Adrenal gland (tissue), 12 donors: ENCODE results near the gene MRPS5. TPM values are rescaled to one million over a fixed set of nuclear protein-coding genes. Genes with fewer than 3 reads are reported as not detected.

Experiments used
- DNase-seq, 7 donors: peaks; one replicate each; pipeline ENCODE4 v3.0.0-alpha.2; 2019 to 2020
- H3K27ac ChIP-seq, 5 donors: fragments of 200-600 bp; sonication (generic) in 4 of 5; 1 replicate in 3 of 5; 2 replicates in 2 of 5; pipeline versions ENCODE4 v1.5.1 to v1.8.0; 2016 to 2020; ENCODE audit warnings: mild to moderate bottlenecking in 1 of 5
- H3K27me3 ChIP-seq: fragments of 200-600 bp; 2 replicates; pipeline ENCODE4 v1.8.0; 2021
- H3K36me3 ChIP-seq, 2 donors: fragments of 200-600 bp; replicated peaks in 1 of 2; 1 replicate in 1 of 2; 2 replicates in 1 of 2; pipeline versions ENCODE4 v1.5.1 to v1.8.0; 2018 to 2022
- H3K4me1 ChIP-seq, 2 donors: fragments of 200-600 bp; replicated peaks in 1 of 2; 1 replicate in 1 of 2; 2 replicates in 1 of 2; pipeline versions ENCODE4 v1.5.1 to v1.8.0; 2018 to 2021
- H3K4me3 ChIP-seq, 4 donors: fragments of 200-600 bp; sonication (generic) in 3 of 4; one replicate each; pipeline ENCODE4 v1.5.1; 2016 to 2018
- H3K9me3 ChIP-seq, 3 donors: fragments of 200-600 bp; sonication (generic) in 1 of 3; replicated peaks in 1 of 3; 1 replicate in 2 of 3; 2 replicates in 1 of 3; pipeline versions ENCODE4 v1.5.1 to v1.8.0; 2016 to 2021
- CTCF ChIP-seq, 6 experiments: fragments of 450-650 bp in 4 of 6; fragments of 200-600 bp in 2 of 6; sonication (generic) in 1 of 6; IDR thresholded peaks; 1 replicate in 5 of 6; 2 replicates in 1 of 6; pipeline versions ENCODE4 v1.5.1 to v1.8.0; 2016 to 2021; ENCODE audit warnings: antibody characterized with exemption in 6 of 6, mild to moderate bottlenecking in 2 of 6, moderate library complexity in 1 of 6
- POLR2A ChIP-seq, 2 donors: fragments of 450-650 bp; IDR thresholded peaks; one replicate each; pipeline ENCODE4 v1.6.1; 2017; ENCODE audit warnings: antibody characterized with exemption in 2 of 2, mild to moderate bottlenecking in 2 of 2, moderate library complexity in 1 of 2
- WGBS, 4 donors: extraction: QIAGEN DNeasy Blood & Tissue Kit in 2 of 4; methylation state at CpG; one replicate each; pipeline versions ENCODE4 v1.1.5 to v1.1.7; 2013 to 2017; 5-methylcytosine and 5-hydroxymethylcytosine counted together
- intact Hi-C, 2 donors: fragments of 100-400 bp; cut with DNase I; formaldehyde crosslinking; loops; one replicate each; pipeline versions ENCODE4 v1.14.1 to v1.15.0; 2022 to 2023
- polyA plus RNA-seq, 3 donors: library from polyadenylated mRNA; stranded (reverse); fragments of 200-250 nt in 2 of 3; fragments of 350-450 nt in 1 of 3; fragmentation: Illumina TruSeq in 1 of 3; extraction: RNeasy Lipid Tissue Mini Kit (QIAGEN cat#74804) in 1 of 3; gene quantifications; one replicate each; pipeline ENCODE4 v1.2.3, GENCODE V29; 2013 to 2014
- total RNA-seq, 9 donors: library from RNA; depleted of rRNA in 4 of 9; stranded (reverse); fragments of >200 nt in 4 of 9; fragments of 120-200 nt in 1 of 9; fragmentation: NEBNext Ultra II Directional in 1 of 9; extraction: Animal tissue kit (Norgen Biotek cat#: 25700) in 1 of 9; gene quantifications; one replicate each; pipeline versions ENCODE4 v1.1.0 to v1.2.4, GENCODE V29; 2013 to 2023
- donor health status: healthy with polysubstance abuse.
- donor health status: Bipolar disorder and iron deficiency.
- donor health status: DM: yes; HTN: yes; CAD: no.
- donor health status: DM: no; HTN: no; CAD: no.
- donor health status: DM: no; HTN: no; CAD: no.
- donor health status: DM: yes; HTN: yes; CAD: no.

The MRPS5 gene
- total and polyA plus RNA-seq, 12 donors, result 41.0 to 99.0 (median 60.3) TPM

GRCh38 chr2:95058466-95058988, 63.1 kb downstream of the MRPS5 start:
- WGBS, 4 donors, result 67 to 84% (median 72%) methylated on average over 9 of the region's 9 CpGs
- intact Hi-C loops, result no loop called here
- no peaks in the 10 kb centered on the region for H3K27me3 ChIP-seq

GRCh38 chr2:95057535-95058370, 63.9 kb downstream of the MRPS5 start:
- H3K4me1 ChIP-seq, result no peaks in the 10 kb centered on the region
- H3K9me3 ChIP-seq, result no peaks in the 10 kb centered on the region
- intact Hi-C loops, result no loop called here
- TF ChIP-seq CTCF (IDR thresholded peaks at IDR 0.05) (no peak), POLR2A (IDR thresholded peaks at IDR 0.05) (no peak)
- no peak overlapping the region for H3K27ac ChIP-seq
- WGBS, 4 donors, result 72 to 82% (median 78%) methylated on average over 17 to 28 of the region's 28 CpGs
- H3K27me3 ChIP-seq, result no peaks in the 10 kb centered on the region
- H3K4me3 ChIP-seq, result no peak overlapping the region
- DNase-seq, result no peak
- H3K36me3 ChIP-seq, result no peaks in the 10 kb centered on the region

More at GRCh38 chr2:95058466-95058988, 63.1 kb downstream of the MRPS5 start:
- no peak overlapping the region for H3K4me3 ChIP-seq
- TF ChIP-seq POLR2A (IDR thresholded peaks at IDR 0.05), result no peak
- TF ChIP-seq CTCF (IDR thresholded peaks at IDR 0.05), result no peak
- DNase-seq, result no peak
- no peak overlapping the region for H3K27ac ChIP-seq
- no peaks in the 10 kb centered on the region for H3K9me3 ChIP-seq
- H3K36me3 ChIP-seq, result no peaks in the 10 kb centered on the region
- no peaks in the 10 kb centered on the region for H3K4me1 ChIP-seq

- H3K9me3 ChIP-seq, result no peaks in the 10 kb centered on the region
- H3K27ac ChIP-seq, result no peak overlapping the region
- WGBS, 4 donors, result 79 to 81% (median 80%) methylated on average over 8 to 15 of the region's 15 CpGs
- no peak for DNase-seq
- intact Hi-C loops, result no loop called here
- H3K4me3 ChIP-seq, result no peak overlapping the region
- no peaks in the 10 kb centered on the region for H3K4me1 ChIP-seq
- H3K27me3 ChIP-seq, result no peaks in the 10 kb centered on the region
- TF ChIP-seq CTCF (IDR thresholded peaks at IDR 0.05), result no peak
- TF ChIP-seq POLR2A (IDR thresholded peaks at IDR 0.05), result no peak
- no peaks in the 10 kb centered on the region for H3K36me3 ChIP-seq
Measured at GRCh38 chr2:95056461-95057459, 64.8 kb downstream of the MRPS5 start.

- Histone ChIP-seq H3K9me3 (no peaks in the 10 kb centered on the region), H3K36me3 (no peaks in the 10 kb centered on the region), H3K4me1 (no peaks in the 10 kb centered on the region), H3K4me3 (no peak overlapping the region), H3K27me3 (no peaks in the 10 kb centered on the region), H3K27ac (no peak overlapping the region)
- TF ChIP-seq CTCF (IDR thresholded peaks at IDR 0.05) (no peak), POLR2A (IDR thresholded peaks at IDR 0.05) (no peak)
- WGBS, 4 donors, result 68 to 83% (median 77%) methylated on average over 8 of the region's 8 CpGs
- no peak for DNase-seq
- intact Hi-C loops, result no loop called here
Measured at GRCh38 chr2:95056044-95056443, 65.6 kb downstream of the MRPS5 start.
